ENCODE data around the gene CROT. TPM values are rescaled to one million over a fixed set of nuclear protein-coding genes. Genes with fewer than 3 reads are reported as not detected.

The CROT gene
- total RNA-seq, 1 donor from 2014 or later = 9.5 TPM

- H3K9me3 ChIP-seq = no peaks in the 10 kb centered on the region
- intact Hi-C loops (cut with DNase I) = no loop called here
- TF ChIP-seq CTCF (IDR thresholded peaks at IDR 0.05) = no peak
- H3K4me3 ChIP-seq = no peak overlapping the region
- no peak for ATAC-seq
- no peaks in the 10 kb centered on the region for H3K27me3 ChIP-seq (ENCODE audit: low read depth)
- H3K36me3 ChIP-seq = no peaks in the 10 kb centered on the region
- DNase-seq = no peak
- no peak overlapping the region for H3K27ac ChIP-seq
- H3K4me1 ChIP-seq = no peaks in the 10 kb centered on the region
These were observed 59.2 kb downstream of the CROT start for GRCh38 chr7:87404674-87405073.

GRCh38 chr7:87411186-87411585, 65.7 kb downstream of the CROT start:
- no peak for TF ChIP-seq CTCF (IDR thresholded peaks at IDR 0.05)
- no peak for DNase-seq
- Histone ChIP-seq H3K9me3 (no peaks in the 10 kb centered on the region), H3K27me3 (ENCODE audit: low read depth) (no peaks in the 10 kb centered on the region), H3K27ac (no peak overlapping the region), H3K4me1 (no peaks in the 10 kb centered on the region), H3K36me3 (no peaks in the 10 kb centered on the region), H3K4me3 (no peak overlapping the region)
- intact Hi-C loops (cut with DNase I) = no loop called here
- no peak for ATAC-seq

GRCh38 chr7:87413029-87413428, 67.6 kb downstream of the CROT start:
- Histone ChIP-seq H3K9me3 (no peaks in the 10 kb centered on the region), H3K27me3 (ENCODE audit: low read depth) (no peaks in the 10 kb centered on the region), H3K4me1 (no peaks in the 10 kb centered on the region), H3K36me3 (no peaks in the 10 kb centered on the region), H3K27ac (no peak overlapping the region), H3K4me3 (no peak overlapping the region)
- DNase-seq = no peak
- ATAC-seq = no peak
- intact Hi-C loops (cut with DNase I) = no loop called here
- TF ChIP-seq CTCF (IDR thresholded peaks at IDR 0.05) = no peak

GRCh38 chr7:87413951-87414793, 68.7 kb downstream of the CROT start:
- DNase-seq (no peak), ATAC-seq (no peak)
- no peaks in the 10 kb centered on the region for H3K27me3 ChIP-seq (ENCODE audit: low read depth)
- intact Hi-C loops (cut with DNase I) = no loop called here
- H3K36me3 ChIP-seq = no peaks in the 10 kb centered on the region
- H3K27ac ChIP-seq = no peak overlapping the region
- H3K4me1 ChIP-seq = no peaks in the 10 kb centered on the region
- no peak for TF ChIP-seq CTCF (IDR thresholded peaks at IDR 0.05)
- H3K9me3 ChIP-seq = no peaks in the 10 kb centered on the region
- H3K4me3 ChIP-seq = no peak overlapping the region

GRCh38 chr7:87414794-87415188, 69.3 kb downstream of the CROT start:
- intact Hi-C loops (cut with DNase I) = loop anchor here (5.0 kb wide), 1 partner anchor 102 kb away; no protein-coding TSS in a partner anchor

More at GRCh38 chr7:87414794-87415188, 69.3 kb downstream of the CROT start:
- H3K36me3 ChIP-seq = no peaks in the 10 kb centered on the region
- DNase-seq (no peak), ATAC-seq (no peak)
- H3K4me3 ChIP-seq = no peak overlapping the region
- no peak for TF ChIP-seq CTCF (IDR thresholded peaks at IDR 0.05)
- H3K9me3 ChIP-seq = no peaks in the 10 kb centered on the region
- no peaks in the 10 kb centered on the region for H3K27me3 ChIP-seq (ENCODE audit: low read depth)
- no peak overlapping the region for H3K27ac ChIP-seq
- no peaks in the 10 kb centered on the region for H3K4me1 ChIP-seq
